K562 (cell line): Measurements from ENCODE around the gene DHX8. TPM values are rescaled to one million over a fixed set of nuclear protein-coding genes. Genes with fewer than 3 reads are reported as not detected.

Experiments used
- ATAC-seq: fragments of 200-7000 bp; cut with Tn5 transposase; 3 replicates; pipeline ENCODE4 v1.9.1; 2020; ENCODE audit warnings: moderate library complexity
- BruUV-seq: library from RNA; stranded (reverse); fragments of 400-500 nt; replicated peaks from 2 replicates; lab custom pipeline; 2021; lab: Mats Ljungman, UMichigan
- CTCF ChIA-PET: fragments of 300-600 bp; formaldehyde crosslinking; extraction: SDS; loops from one replicate; lab custom pipeline; 2021; ENCODE audit warnings: low intra/inter-chr PET ratio; lab: Yijun Ruan, JAX
- POLR2A ChIA-PET: fragments of 300-600, 350-650 bp; sonication (Branson Sonifier 250); formaldehyde crosslinking; extraction: SDS; loops from one replicate; lab custom pipeline; 2021; ENCODE audit warnings: antibody characterized with exemption, inconsistent platforms; lab: Yijun Ruan, JAX
- DNase-seq, 4 experiments: peaks; one replicate each; pipeline versions ENCODE4 v3.0.0 to v3.0.0-alpha.2; 2011 to 2018; ENCODE audit warnings: low spot score in 3 of 4, mixed read lengths in 3 of 4; ENCODE audit errors: extremely low read depth in 1 of 4
- FAIRE-seq: peaks from 2 replicates; lab custom pipeline; 2011; peaks lifted over from hg19 to GRCh38; lab: Jason Lieb, UNC
- H2AFZ ChIP-seq: 2 replicates; pipeline ENCODE4 v1.6.0; 2011; ENCODE audit warnings: low read depth, low read length, control low read depth, inconsistent platforms
- H3K27ac ChIP-seq: fragments of 200-600 bp; 3 replicates; pipeline ENCODE4 v1.8.0; 2011; ENCODE audit warnings: low read depth, mild to moderate bottlenecking, control low read depth, inconsistent platforms, low read length, moderate library complexity, mixed read lengths; ENCODE audit errors: extremely low read depth
- H3K27me3 ChIP-seq, 2 experiments: fragments of 300-600 bp in 1 of 2; 2 replicates in 1 of 2; 3 replicates in 1 of 2; pipeline versions ENCODE4 v1.6.0 to v1.8.0; 2011; ENCODE audit warnings: inconsistent platforms in 2 of 2, low read length in 2 of 2, mild to moderate bottlenecking in 1 of 2, mixed read lengths in 1 of 2, moderate library complexity in 1 of 2; ENCODE audit not compliant: control insufficient read depth in 2 of 2, insufficient read depth in 2 of 2
- H3K36me3 ChIP-seq: fragments of 300-600 bp; 3 replicates; pipeline ENCODE4 v1.8.0; 2011; ENCODE audit warnings: mild to moderate bottlenecking, low read length, inconsistent platforms; ENCODE audit not compliant: control insufficient read depth, insufficient read depth
- H3K4me1 ChIP-seq, 2 experiments: fragments of 200-600 bp in 1 of 2; replicated peaks in 1 of 2; 2 replicates in 1 of 2; 3 replicates in 1 of 2; pipeline versions ENCODE4 v1.5.1 to v1.8.0; 2011; ENCODE audit warnings: inconsistent platforms in 2 of 2, low read length in 2 of 2, mild to moderate bottlenecking in 1 of 2, mixed read lengths in 1 of 2, moderate library complexity in 1 of 2; ENCODE audit not compliant: control insufficient read depth in 2 of 2, insufficient read depth in 2 of 2
- H3K4me2 ChIP-seq: 2 replicates; pipeline ENCODE4 v1.6.1; 2011; ENCODE audit warnings: low read length, control low read depth, inconsistent platforms, mixed read lengths; ENCODE audit not compliant: insufficient read depth
- H3K4me3 ChIP-seq: fragments of 200-600 bp; sonication (generic), shearing (Covaris generic); 2 replicates; pipeline ENCODE4 v1.5.1; 2016; ENCODE audit warnings: control low read depth, inconsistent platforms
- H3K79me2 ChIP-seq: fragments of 200-600 bp; 3 replicates; pipeline ENCODE4 v1.8.0; 2011; ENCODE audit warnings: low read length, inconsistent platforms; ENCODE audit not compliant: control insufficient read depth, insufficient read depth
- H3K9ac ChIP-seq, 2 experiments: 2 replicates each; pipeline versions ENCODE4 v1.6.0 to v1.6.1; 2011; ENCODE audit warnings: low read depth in 2 of 2, low read length in 2 of 2, control low read depth in 1 of 2, inconsistent platforms in 1 of 2, mild to moderate bottlenecking in 1 of 2, mixed read lengths in 1 of 2; ENCODE audit not compliant: insufficient read depth in 1 of 2
- H3K9me1 ChIP-seq: one replicate; pipeline ENCODE4 v1.6.0; 2011; ENCODE audit warnings: inconsistent platforms, mild to moderate bottlenecking, low read length, moderate library complexity; ENCODE audit not compliant: control insufficient read depth, insufficient read depth
- H3K9me3 ChIP-seq: replicated peaks from 2 replicates; pipeline ENCODE4 v1.5.1; 2011; ENCODE audit warnings: low read depth, low read length, inconsistent platforms; ENCODE audit not compliant: control insufficient read depth, insufficient read depth
- H4K20me1 ChIP-seq: replicated peaks from 2 replicates; pipeline ENCODE4 v1.6.1; 2011; ENCODE audit warnings: low read length, inconsistent platforms, mixed read lengths; ENCODE audit not compliant: control insufficient read depth, insufficient read depth
- CBFA2T3 ChIP-seq: fragments of 450-650 bp; IDR thresholded peaks from 2 replicates; pipeline ENCODE4 v1.6.1; 2017
- GATA2 ChIP-seq: sonication (generic); formaldehyde crosslinking; IDR thresholded peaks from 2 replicates; pipeline ENCODE4 v1.4.0; 2020; ENCODE audit warnings: mild to moderate bottlenecking, missing genetic modification reagents
- IFI16 ChIP-seq: fragments of 250-450 bp; sonication (Bioruptor Pico); IDR thresholded peaks from 2 replicates; pipeline ENCODE4 v2.1.2; 2022; ENCODE audit warnings: mild to moderate bottlenecking, inconsistent platforms
- MTA3 ChIP-seq: fragments of 450-650 bp; formaldehyde crosslinking; IDR thresholded peaks from 2 replicates; pipeline ENCODE4 v1.6.1; 2017; ENCODE audit warnings: mild to moderate bottlenecking, borderline replicate concordance
- SMC3 ChIP-seq: conservative IDR thresholded peaks from 2 replicates; pipeline ENCODE4 v1.6.1; 2011; ENCODE audit warnings: low read depth, low read length, improper control_type of control experiment; ENCODE audit not compliant: insufficient read depth
- SPI1 ChIP-seq: IDR thresholded peaks from 2 replicates; pipeline ENCODE4 v1.6.1; 2011; ENCODE audit warnings: low read depth, low read length, control low read depth, borderline replicate concordance
- YY1 ChIP-seq, 3 experiments: IDR thresholded peaks; 2 replicates each; pipeline ENCODE4 v1.6.1; 2011; ENCODE audit warnings: low read length in 2 of 3, mild to moderate bottlenecking in 2 of 3, moderate library complexity in 2 of 3, borderline replicate concordance in 1 of 3, control low read depth in 1 of 3, low read depth in 1 of 3; ENCODE audit not compliant: insufficient read depth in 3 of 3, insufficient replicate concordance in 2 of 3, control insufficient read depth in 1 of 3, insufficient read length in 1 of 3; ENCODE audit errors: extremely low read depth in 1 of 3
- ZNF830 ChIP-seq: fragments of 250-450 bp; sonication (Bioruptor Pico); IDR thresholded peaks from 2 replicates; pipeline ENCODE4 v1.5.0; 2021; ENCODE audit warnings: mild to moderate bottlenecking
- WGBS: fragments of 100-300 bp; shearing (Covaris generic); methylation state at CpG from one replicate; pipeline ENCODE4 v1.1.6; 2016; ENCODE audit warnings: low coverage, mixed read lengths; ENCODE audit not compliant: insufficient coverage; ENCODE audit errors: missing lambda C conversion rate; 5-methylcytosine and 5-hydroxymethylcytosine counted together
- in situ Hi-C: fragments of 300-500 bp; cut with MboI; formaldehyde crosslinking; loops from 4 replicates; pipeline ENCODE4 v1.15.0; 2018; ENCODE audit warnings: inconsistent platforms, mixed read lengths
- intact Hi-C: fragments of 100-400 bp; cut with micrococcal nuclease; formaldehyde crosslinking; loops from 2 replicates; pipeline ENCODE4 v1.14.2; 2022
- polyA plus RNA-seq, 8 experiments: library from polyadenylated mRNA; depleted of rRNA in 4 of 8; stranded (reverse) in 5 of 8; unstranded in 3 of 8; fragments of >200 nt; fragmentation: Nextera tagmentation in 2 of 8; fragmentation: Illumina TruSeq in 1 of 8; extraction: Ambion mirVana in 2 of 8; extraction: Trizol in 1 of 8; gene quantifications; 2 replicates each; pipeline versions ENCODE4 v1.2.1 to v1.2.3, GENCODE V29; 2011 to 2014; ENCODE audit warnings: inconsistent platforms in 1 of 8, missing spikeins in 1 of 8
- total RNA-seq, 7 experiments: library from RNA; depleted of rRNA in 6 of 7; stranded (reverse); fragments of >200 nt in 6 of 7; fragmentation: Illumina TruSeq in 2 of 7; extraction: Trizol in 2 of 7; gene quantifications; 2 replicates each; pipeline versions ENCODE4 v1.2.1 to v1.2.3, GENCODE V29; 2011 to 2021; ENCODE audit warnings: low replicate concordance in 1 of 7
- TF ChIP-seq, protein P1 (sequence below): fragments of 250-450 bp; sonication (Bioruptor Pico); IDR thresholded peaks from 2 replicates; pipeline ENCODE4 v1.5.1; 2021; ENCODE audit warnings: mild to moderate bottlenecking
- TF ChIP-seq, protein P2 (sequence below): IDR thresholded peaks from 2 replicates; pipeline ENCODE4 v1.6.1; 2014; ENCODE audit warnings: antibody characterized with exemption

Gene DHX8
- total and polyA plus RNA-seq, 9 of the 15 experiments (the other 6 are each of a cell fraction or from before 2014, with no cell fraction given): 16.7 to 42.5 (median 25.6) TPM

DNA sequence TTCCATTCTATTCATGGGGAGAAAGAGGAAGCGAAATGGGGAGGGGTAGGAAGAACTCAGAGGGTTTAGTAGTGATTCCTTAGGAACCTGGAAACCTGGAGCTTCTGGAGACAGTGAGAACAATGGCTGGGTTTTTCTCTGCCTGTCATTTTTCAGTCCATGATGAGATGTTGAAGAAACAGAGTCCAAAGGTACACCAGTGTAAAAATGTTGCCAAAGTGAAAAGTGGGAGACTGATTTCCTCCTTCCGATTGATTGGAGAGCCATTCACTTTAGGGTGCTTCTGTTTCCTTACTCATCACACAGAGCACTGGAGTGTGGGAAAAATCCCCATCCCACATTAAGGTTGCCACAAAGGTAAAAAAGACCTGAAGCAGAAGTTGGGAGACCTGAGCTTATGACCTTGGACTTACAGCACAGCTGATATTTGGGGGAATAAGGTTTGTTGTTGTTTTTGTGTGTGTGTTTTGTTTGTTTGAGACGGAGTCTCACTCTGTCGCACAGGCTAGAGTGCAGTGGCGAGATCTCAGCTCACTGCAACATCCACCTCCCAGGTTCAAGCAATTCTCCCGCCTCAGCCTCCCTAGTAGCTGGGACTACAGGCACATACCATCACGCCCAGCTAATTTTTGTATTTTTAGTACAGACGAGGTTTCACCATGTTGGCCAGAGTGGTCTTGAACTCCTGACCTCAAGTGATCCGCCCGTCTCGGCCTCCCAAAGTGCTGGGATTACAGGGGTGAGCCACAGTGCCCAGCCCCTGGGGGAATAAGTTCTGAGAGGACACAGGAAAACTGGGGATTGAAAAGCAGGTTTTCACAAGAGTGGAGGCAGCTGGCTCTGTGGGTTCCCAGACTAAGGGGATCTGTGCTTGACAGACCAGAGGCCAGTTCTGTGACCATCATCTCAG, 1.4 kb upstream of the DHX8 start:
- Histone ChIP-seq H3K4me1 (peaks cover 3 to 4% of the 10 kb centered on the region in 2 experiments; a peak in 3 of 5 replicates), H3K4me2 (no peak overlapping the region), H3K9ac (no peak overlapping the region), H3K27me3 (no peaks in the 10 kb centered on the region; a peak in 1 of 5 replicates), H3K4me3 (no peak overlapping the region), H3K36me3 (no peaks in the 10 kb centered on the region), H4K20me1 (no peaks in the 10 kb centered on the region), H3K9me3 (no peaks in the 10 kb centered on the region), H3K27ac (no peak overlapping the region), H2AFZ (peak overlapping the region; percentile 100), H3K79me2 (peaks cover 34% of the 10 kb centered on the region), H3K9me1 (no peaks in the 10 kb centered on the region)
- DNase-seq (no peak), FAIRE-seq (no peak), ATAC-seq (no peak)
- POLR2A ChIA-PET: interaction anchor here (0.5 to 4.6 kb wide), 7 partner anchors 14 to 148 kb away, joined by 3 to 45 read pairs (median 3); no protein-coding TSS in a partner anchor
- in situ Hi-C loops (loop anchor here (5.0 to 25.0 kb wide), 2 partner anchors 95 to 195 kb away; no protein-coding TSS in a partner anchor), intact Hi-C loops (loop anchor here (1.0 kb wide), 2 partner anchors 88 to 93 kb away; no protein-coding TSS in a partner anchor)
- no TSS peak for BruUV-seq
- no peak for TF ChIP-seq CBFA2T3
- TF ChIP-seq SPI1: peak; percentile 30; the same call in 1 of the 2 replicates
- WGBS: 73% methylated on average over 11 of the region's 11 CpGs
- CTCF ChIA-PET: interaction anchor here (1.0 to 4.7 kb wide), 4 partner anchors 88 to 484 kb away, joined by 3 to 181 read pairs (median 6); partner anchors contain the start of gene RPL27

DNA sequence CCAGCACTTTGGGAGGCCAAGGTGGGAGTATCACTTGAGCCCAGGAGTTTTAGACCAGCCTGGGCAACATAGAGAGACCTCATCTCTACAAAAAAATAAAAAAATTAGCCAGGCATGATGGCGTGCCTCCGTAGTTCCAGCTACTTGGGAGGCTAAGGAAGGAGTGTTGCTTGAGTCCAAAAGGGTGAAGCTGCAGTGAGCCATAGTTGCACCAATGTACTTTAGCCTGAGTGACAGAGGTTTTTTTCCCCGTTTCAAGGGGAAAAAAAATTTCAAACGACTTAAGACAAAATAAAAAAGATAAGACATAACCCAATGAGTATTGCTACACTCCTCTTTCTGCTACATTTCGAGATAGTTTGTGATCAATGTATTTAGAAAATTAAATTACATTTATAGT, 6.8 kb downstream of the DHX8 start:
- Histone ChIP-seq H3K36me3 (peaks cover 52% of the 10 kb centered on the region), H3K9me1 (no peaks in the 10 kb centered on the region), H3K4me3 (no peak overlapping the region), H3K27me3 (no peaks in the 10 kb centered on the region), H4K20me1 (no peaks in the 10 kb centered on the region), H3K4me1 (no peaks in the 10 kb centered on the region), H3K27ac (no peak overlapping the region), H2AFZ (no peak overlapping the region), H3K9ac (no peak overlapping the region), H3K4me2 (no peak overlapping the region), H3K9me3 (no peaks in the 10 kb centered on the region), H3K79me2 (peaks cover 22% of the 10 kb centered on the region)
- in situ Hi-C loops: loop anchor here (25.0 kb wide), 1 partner anchor 203 kb away; no protein-coding TSS in a partner anchor
- CTCF ChIA-PET: no interaction called here
- no TSS peak for BruUV-seq
- DNase-seq (no peak), FAIRE-seq (no peak), ATAC-seq (no peak)
- intact Hi-C loops: no loop called here
- 84% methylated on average over 5 of the region's 5 CpGs for WGBS
- POLR2A ChIA-PET: interaction anchor here (0.6 kb wide), 2 partner anchors 11 to 34 kb away, joined by 3 read pairs; no protein-coding TSS in a partner anchor
- TF ChIP-seq SMC3 (no peak), ZNF830 (CRISPR knock-in tag) (no peak), GATA2 (CRISPR knock-in tag) (no peak), MTA3 (no peak), YY1 (IDR thresholded peaks at IDR 0.05; ENCODE audit: borderline replicate concordance in 1 of 3, control insufficient read depth in 1 of 3, extremely low read depth in 1 of 3, insufficient read depth in 3 of 3, insufficient read length in 1 of 3, insufficient replicate concordance in 2 of 3, low read depth in 1 of 3, low read length in 2 of 3) (no peak), IFI16 (CRISPR knock-in tag) (no peak)
- TF ChIP-seq, protein P1, sequence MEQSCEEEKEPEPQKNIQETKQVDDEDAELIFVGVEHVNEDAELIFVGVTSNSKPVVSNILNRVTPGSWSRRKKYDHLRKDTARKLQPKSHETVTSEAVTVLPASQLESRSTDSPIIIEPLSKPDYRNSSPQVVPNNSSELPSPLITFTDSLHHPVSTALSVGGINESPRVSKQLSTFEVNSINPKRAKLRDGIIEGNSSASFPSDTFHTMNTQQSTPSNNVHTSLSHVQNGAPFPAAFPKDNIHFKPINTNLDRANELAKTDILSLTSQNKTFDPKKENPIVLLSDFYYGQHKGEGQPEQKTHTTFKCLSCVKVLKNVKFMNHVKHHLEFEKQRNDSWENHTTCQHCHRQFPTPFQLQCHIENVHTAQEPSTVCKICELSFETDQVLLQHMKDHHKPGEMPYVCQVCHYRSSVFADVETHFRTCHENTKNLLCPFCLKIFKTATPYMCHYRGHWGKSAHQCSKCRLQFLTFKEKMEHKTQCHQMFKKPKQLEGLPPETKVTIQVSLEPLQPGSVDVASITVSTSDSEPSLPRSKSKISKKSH (CRISPR knock-in tag): no peak
- TF ChIP-seq, protein P2, sequence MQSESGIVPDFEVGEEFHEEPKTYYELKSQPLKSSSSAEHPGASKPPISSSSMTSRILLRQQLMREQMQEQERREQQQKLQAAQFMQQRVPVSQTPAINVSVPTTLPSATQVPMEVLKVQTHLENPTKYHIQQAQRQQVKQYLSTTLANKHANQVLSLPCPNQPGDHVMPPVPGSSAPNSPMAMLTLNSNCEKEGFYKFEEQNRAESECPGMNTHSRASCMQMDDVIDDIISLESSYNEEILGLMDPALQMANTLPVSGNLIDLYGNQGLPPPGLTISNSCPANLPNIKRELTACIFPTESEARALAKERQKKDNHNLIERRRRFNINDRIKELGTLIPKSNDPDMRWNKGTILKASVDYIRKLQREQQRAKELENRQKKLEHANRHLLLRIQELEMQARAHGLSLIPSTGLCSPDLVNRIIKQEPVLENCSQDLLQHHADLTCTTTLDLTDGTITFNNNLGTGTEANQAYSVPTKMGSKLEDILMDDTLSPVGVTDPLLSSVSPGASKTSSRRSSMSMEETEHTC: no peak
